Mesenteric fat pad (tissue), 1 donor: ENCODE measurements around the gene ANKRD44. TPM values are rescaled to one million over a fixed set of nuclear protein-coding genes. Genes with fewer than 3 reads are reported as not detected.
"Not testable (repeated sequence)": the region's sequence is repeated elsewhere in the genome, so short reads cannot be mapped to it uniquely, and the experiment has no call there.

Experiments
- DNase-seq: peaks from one replicate; pipeline ENCODE4 v3.0.0-alpha.2; 2020; ENCODE audit warnings: low spot score
- total RNA-seq: library from RNA; stranded (reverse); fragmentation: NEBNext Ultra II Directional; extraction: Animal tissue kit (Norgen Biotek cat#: 25700); gene quantifications from one replicate; pipeline ENCODE4 v1.2.1, GENCODE V29; 2021
- donor health status: DM: yes; HTN: yes; CAD: no.

The ANKRD44 gene
- total RNA-seq, 1 donor from 2014 or later: 26.0 TPM

DNA sequence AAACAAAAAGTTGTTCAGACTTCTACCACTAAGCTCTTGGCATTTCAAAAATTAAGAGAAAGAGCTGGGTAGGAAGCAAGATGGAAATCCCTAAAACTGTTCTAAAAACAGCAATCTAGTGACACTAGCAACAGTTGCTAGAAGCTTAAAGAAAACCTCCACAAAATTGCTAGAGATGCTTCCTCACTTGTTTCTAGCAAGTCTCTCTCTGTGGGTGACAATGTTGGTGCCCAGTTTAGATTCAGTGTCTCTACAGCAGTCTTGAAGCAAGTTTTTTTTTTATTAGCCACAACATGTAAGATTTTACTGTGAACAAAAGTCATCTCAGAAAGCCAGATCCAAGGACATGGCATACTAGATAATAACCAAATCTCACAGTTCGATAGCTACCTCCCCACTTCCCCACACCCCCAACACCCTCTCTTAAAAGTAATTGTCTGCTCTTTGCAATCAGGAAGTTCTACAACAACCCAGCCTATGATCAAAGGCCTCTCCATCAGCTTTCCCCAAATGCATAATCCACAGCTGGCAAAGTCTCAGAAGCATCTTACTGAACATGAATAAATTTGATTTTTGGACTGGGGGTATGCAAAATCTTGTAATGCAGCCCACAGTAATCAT is 70.0 kb downstream of the ANKRD44 start:
- DNase-seq: no peak

GRCh38 chr2:197240018-197240417 is 70.6 kb downstream of the ANKRD44 start:
- not testable (repeated sequence) for DNase-seq

DNA sequence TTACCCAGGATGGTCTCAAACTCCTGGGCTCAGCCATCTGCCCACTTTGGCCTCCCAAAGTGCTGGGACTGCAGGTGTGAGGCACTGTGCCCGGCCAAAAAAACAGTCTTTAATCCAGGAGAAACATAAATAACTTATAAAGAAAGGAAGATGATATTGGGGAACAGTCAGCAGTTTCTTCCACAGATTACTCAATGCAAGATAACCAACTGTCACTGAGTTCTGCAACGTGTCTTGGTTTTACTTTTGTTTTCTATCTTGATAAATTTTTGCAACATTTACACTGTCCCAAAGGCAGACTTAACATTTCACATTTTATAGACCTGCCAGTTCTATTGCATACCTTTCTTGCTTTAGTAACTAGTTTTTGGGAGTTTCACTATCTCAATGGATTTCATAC is 71.1 kb downstream of the ANKRD44 start:
- no peak for DNase-seq

DNA sequence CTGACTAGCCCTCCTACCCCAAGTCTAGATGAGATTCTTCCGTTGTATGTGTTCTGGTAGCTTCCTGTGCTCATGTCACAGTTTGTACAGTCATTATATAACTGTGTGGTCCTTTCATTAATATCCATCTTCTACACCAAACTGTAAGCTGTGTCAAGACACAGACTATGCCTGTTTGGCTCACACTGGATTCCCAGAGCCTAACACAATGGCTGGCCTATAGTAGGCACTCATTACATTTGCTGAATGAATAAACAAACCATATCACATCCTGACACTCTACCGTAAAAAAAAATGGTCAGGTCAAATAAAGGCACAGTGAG is 72.6 kb downstream of the ANKRD44 start:
- DNase-seq: no peak

DNA sequence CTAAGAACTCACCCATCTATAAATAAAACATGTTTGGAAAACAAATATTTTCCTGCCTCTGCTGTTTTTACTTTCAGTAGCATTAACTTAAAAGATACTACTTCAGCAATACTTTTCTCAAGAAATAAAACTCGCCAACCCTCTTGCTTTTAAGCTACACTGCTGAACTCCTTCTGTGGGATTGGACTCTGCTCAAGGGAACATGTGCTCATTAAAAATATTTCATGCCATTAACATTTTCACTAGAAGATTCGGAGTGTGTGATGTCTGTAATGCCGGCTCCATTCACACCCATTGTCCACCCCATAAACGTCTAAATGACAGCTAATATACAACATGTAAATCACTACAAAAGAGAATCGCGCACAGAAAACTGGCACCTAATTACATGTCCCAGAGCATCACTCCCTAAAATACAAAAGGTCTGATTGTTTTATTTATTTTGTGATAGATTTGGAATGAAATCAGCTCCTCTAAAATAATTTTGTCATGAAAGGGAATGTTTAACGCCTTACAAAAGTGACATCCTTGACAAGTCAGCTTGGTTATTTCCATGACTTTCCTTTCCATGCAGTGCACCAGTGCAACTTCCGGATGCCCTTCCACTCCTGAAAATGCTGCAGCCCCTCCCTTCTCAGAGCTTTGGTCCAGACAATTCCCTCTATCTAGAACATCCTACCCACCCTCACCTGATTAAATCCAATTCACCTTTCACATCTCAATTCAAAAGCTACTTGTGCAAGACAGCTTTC is 73.1 kb downstream of the ANKRD44 start:
- no peak for DNase-seq

- DNase-seq: no peak
Measured at GRCh38 chr2:197236816-197237215, 73.8 kb downstream of the ANKRD44 start.

- DNase-seq: no peak
Measured at GRCh38 chr2:197236159-197236558, 74.4 kb downstream of the ANKRD44 start.

GRCh38 chr2:197235711-197236110 is 74.9 kb downstream of the ANKRD44 start:
- DNase-seq: no peak

DNA sequence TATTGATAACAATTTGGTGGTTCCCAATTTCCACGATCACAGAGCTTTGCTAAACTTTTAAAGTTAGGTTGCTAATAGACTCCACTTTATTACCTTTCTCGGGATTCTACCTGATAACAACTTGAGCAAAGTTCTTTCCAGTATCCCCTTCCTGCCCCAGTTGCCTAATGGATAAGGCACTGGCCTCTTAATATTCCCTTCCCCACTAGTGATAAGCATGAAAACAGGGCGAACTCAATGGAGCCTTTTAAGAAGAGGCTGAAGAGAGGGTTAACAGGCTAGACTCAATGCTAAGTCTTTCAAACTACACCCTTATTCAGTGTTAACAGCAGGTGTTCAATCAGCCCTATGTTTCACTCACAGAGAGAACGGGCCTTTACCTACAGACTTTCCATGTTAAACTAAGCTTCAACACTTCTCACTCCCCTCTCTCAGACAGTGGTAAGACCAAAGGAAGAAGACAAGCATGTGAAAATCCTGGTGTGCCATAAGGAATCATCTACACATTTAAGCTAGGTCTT is 75.8 kb downstream of the ANKRD44 start:
- no peak for DNase-seq

DNA sequence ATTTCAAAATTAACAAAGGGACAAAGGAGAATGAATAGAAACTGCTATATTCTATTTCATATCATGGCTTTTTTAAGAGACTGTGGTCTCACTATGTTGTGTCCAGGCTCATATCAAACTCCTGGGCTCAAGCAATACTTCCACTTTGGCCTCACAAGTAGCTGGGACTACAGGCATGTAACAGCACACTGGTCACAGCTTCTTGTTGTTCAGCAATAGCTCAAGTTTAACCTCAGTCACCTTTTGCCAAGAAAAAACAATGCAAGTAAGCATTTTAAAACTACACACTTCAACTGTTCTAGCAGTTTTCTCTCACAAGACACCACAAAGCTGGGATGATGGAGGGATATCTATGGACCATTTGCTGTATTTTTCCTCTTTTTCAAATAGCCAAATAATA is 77.1 kb downstream of the ANKRD44 start:
- DNase-seq: no peak

DNA sequence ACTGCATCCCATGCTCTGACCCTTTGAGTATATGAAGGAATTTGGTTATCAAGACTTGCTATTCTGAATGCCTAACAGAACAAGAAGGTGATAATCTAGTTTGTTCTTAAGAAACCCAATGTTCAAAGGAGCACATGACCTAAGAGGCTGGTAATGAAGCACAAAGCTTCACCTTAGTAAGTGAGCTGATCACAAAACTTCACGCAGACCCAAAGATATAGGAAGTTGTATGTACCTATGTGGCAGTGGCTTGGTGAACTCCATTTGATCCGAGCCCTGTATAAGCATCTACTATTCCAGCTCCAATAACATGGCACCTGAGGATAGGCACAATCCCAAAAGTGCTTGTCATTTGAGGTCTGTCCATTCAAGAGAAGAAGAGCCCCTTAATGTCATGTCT is 78.6 kb downstream of the ANKRD44 start:
- DNase-seq: no peak

GRCh38 chr2:197229509-197230443 is 80.8 kb downstream of the ANKRD44 start:
- no peak for DNase-seq

DNA sequence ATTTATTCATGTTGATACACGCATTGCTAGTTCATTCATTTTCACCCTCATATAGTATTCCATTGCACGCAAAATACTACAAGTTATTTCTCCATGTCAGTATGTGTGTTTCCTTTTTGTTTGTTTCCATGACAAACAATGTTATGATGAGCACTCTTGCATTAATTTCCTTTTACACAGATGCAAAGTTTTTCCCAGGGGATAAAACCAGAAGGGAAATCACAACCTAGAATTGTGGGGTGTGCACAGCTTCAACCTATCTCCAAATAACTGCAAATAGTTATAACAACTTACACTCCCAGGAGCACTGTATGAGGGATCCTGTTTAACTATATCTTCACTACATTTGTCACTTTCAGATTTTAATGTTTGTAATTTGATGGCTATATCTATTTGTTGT is 87.1 kb downstream of the ANKRD44 start:
- DNase-seq: no peak

DNA sequence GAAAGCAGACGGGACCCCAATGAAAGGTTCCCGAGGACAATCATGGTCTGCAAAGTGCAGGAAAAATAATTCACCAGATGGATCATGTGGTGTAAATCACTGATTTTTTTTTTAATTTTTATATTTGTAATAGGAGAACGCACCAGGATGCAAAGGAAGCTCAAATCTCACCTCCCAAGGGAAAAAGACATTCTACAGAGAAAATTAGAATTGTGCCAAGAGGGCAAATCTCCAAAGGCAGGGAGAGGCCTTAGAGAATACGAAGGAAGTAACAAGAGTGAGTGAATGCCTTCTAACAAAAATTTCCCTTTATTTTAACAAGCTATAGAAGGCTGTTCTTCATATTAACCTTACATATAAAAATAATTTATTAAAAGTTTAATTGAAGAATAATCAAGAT is 90.9 kb downstream of the ANKRD44 start:
- DNase-seq: no peak

DNA sequence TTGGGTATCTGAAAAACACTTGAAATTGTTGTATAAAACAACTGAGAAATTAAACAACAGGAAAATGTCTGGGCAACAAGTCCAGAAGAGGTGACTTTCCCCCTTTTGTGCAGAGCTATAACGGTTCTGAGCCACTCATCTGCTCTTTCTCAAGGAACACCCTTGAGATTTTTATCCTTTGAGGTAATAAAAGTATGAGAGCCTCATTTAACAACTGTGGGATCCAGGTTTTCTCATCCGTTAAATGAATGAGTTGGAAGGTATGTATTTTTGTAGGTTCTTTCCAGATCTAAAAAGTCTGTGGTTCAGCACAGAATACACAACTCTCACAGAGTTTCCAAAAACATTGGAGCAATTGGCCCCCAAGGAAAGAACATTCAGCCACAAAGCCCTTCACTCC is 93.0 kb downstream of the ANKRD44 start:
- DNase-seq: no peak

DNA sequence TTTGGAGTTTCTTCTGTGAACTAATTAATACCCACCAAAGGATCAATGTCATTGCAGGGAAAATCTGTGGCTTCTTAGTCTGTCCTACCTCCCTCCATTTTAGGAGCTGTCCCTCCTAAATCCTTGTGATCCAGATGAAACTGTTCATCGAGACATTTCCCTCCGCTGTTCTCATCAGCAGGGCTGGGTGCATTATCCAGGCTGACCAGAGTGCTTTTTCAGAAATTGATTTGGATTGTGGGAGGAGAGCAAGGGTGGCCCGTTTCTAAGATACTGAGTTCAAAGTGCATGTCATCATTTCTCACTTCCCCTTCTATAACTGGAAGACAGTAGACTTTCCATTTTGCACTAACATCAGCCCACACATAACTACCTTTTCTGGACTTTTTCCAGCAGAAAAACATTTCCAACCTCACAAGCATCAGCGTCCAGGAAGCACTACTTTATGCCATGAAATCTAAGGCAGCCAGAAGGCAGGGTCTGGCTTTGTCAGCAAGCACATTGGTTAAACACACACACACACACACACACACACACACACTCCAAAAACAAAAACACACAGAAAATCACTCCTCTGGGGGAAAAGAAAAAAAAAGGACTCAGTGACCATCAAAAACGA is 94.1 kb downstream of the ANKRD44 start:
- no peak for DNase-seq

DNA sequence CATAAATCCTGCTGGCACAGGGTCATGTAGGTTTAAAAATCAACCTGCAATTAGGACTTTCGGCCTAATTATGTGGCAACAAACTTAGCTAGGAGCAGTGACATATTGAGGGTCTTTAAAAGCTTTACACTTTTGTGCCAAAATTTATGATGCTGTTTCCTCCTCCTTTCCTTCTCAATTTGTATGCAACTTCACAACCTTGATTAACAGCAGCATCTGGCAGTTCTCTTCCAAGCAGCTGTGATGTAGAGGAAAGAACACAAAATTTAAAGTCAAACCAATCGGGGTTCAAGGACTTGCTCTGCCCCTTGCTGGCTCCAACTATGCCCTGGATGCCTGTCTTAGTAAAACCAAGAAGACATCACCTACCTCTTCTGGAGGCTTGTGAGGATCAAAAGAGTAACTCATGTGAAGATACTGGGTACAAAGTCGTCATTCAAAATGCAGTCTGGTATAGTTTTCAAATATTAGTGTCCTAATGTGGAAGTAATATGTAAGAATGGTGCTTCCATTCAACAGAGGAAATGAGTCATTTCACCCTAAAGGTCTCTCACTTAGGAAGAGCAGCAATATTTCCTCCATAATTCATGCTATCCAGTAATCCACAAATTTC is 94.7 kb downstream of the ANKRD44 start:
- no peak for DNase-seq

DNA sequence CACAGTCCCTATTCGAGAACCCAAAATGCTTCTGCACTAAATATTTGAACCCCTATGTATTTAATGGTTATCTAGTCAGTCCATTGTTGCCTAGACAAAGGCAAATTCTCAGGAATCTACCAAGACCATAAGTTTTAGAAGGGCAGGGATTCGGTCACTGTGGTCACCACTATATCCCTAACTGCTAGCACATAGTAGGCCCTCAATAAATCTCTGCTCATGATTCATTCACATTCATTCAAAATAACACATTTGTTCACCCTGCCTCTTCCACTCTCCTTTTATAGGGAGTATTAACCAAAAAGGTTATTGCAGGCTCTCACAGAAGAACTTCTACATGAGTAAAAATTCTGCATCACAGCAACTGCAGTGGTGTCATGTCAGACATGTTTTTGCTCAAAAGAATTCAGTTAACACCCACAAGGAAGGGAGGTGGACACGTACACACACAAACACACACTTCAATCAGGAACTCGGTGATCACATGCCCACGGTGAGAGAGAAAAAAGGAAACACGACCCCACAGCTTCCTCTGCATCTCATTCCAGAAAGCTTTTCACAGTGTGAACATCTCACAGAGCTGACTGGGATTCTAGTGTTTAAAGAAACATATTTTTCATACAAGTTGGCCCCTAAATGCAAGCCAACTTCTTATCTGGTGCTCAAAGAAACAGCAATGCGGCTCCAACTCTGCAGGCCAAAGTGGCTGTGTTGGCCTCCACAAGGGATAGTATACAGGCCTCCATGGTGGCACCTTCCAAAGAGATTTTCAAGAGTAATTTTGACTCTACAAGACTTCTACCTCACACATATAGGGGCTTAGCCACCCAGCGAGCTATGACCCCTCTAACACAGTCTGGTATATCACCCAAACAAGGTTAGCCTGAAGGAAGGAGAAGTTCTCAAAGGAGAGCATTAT is 98.0 kb downstream of the ANKRD44 start:
- DNase-seq: no peak

GRCh38 chr2:197211881-197212342 is 98.7 kb downstream of the ANKRD44 start:
- no peak for DNase-seq

DNA sequence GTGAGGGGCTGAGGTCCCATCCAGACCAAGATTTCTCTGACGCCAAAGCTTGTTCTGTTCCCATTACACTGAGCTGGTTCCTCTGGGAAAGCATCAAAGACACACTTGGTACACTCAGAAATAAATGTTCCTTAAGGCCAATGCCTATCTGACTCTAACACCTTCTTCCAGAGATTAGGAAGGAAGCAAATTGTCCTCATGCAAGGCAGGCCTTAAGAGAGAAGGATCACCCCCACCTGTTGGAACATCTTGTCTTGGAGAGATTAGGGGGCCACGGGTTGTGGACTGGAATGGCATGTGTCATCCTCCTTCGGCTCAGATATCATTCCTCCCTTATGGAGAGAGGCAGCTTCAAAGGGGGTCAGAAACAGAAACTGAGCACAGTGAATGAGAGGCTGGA is 100.2 kb downstream of the ANKRD44 start:
- DNase-seq: no peak
